BJ (cell line): ENCODE measurements around the gene MTF1. TPM values are rescaled to one million over a fixed set of nuclear protein-coding genes. Genes with fewer than 3 reads are reported as not detected.

Source experiments
- CTCF ChIA-PET: fragments of 350-600 bp; formaldehyde crosslinking; extraction: SDS; loops from one replicate; lab custom pipeline; 2021; ENCODE audit warnings: antibody characterized with exemption, inconsistent platforms; lab: Yijun Ruan, JAX
- POLR2A ChIA-PET: fragments of 300-600 bp; sonication (Branson Sonifier 250); formaldehyde crosslinking; extraction: SDS; loops from one replicate; lab custom pipeline; 2021; ENCODE audit warnings: antibody characterized with exemption; lab: Charles Lee
- DNase-seq: peaks from one replicate; pipeline ENCODE4 v3.0.0-alpha.2; 2011; ENCODE audit warnings: low read depth
- H3K27me3 ChIP-seq: 2 replicates; pipeline ENCODE4 v1.6.0; 2011; ENCODE audit warnings: low read length; ENCODE audit not compliant: control insufficient read depth, insufficient read depth
- H3K36me3 ChIP-seq: 2 replicates; pipeline ENCODE4 v1.5.1; 2011; ENCODE audit warnings: low read length; ENCODE audit not compliant: control insufficient read depth, insufficient read depth
- H3K4me3 ChIP-seq: 2 replicates; pipeline ENCODE4 v1.5.1; 2011; ENCODE audit warnings: low read depth, mild to moderate bottlenecking, control low read depth, low read length
- polyA plus RNA-seq: library from polyadenylated mRNA; depleted of rRNA; stranded (reverse); fragments of >200 nt; gene quantifications from 2 replicates; pipeline ENCODE4 v1.2.3, GENCODE V29; 2011; rRNA removed
- small RNA-seq: library from RNA; depleted of rRNA; stranded (forward); fragments of <200 nt; gene quantifications from one replicate; pipeline ENCODE3, GENCODE V24; 2012; ENCODE audit warnings: low replicate concordance, low read depth; ENCODE audit not compliant: insufficient read length
- TF ChIP-seq, protein P1 (sequence below): IDR thresholded peaks from 2 replicates; pipeline ENCODE4 v1.5.1; 2011; ENCODE audit warnings: low read depth, mild to moderate bottlenecking, control low read depth, inconsistent platforms, low read length, moderate library complexity; ENCODE audit not compliant: insufficient read depth

The MTF1 gene
- polyA plus RNA-seq, 1 experiment = 6.9 TPM

DNA sequence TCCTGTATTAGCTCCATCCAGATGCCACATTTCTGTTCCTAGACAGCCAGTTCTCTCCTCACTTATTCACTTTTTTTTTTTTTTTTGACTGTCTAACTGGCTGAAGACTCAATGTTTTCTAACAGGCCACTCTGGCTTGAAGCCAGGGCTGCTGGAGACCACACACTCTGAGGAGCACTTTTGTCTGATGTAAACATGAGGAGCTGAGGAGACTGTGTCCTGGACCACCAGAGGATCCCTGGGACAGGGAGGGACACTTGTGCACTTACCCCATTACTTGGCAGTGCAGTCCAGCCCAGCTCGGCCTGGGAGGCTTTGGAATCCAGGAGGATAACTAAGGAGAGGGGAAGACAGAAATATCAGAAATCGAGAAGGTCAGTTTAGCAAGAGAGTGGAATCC, 96.9 kb downstream of the MTF1 start:
- H3K4me3 ChIP-seq = no peak overlapping the region
- ChIA-PET POLR2A (no interaction called here), CTCF (no interaction called here)
- TF ChIP-seq, protein P1, sequence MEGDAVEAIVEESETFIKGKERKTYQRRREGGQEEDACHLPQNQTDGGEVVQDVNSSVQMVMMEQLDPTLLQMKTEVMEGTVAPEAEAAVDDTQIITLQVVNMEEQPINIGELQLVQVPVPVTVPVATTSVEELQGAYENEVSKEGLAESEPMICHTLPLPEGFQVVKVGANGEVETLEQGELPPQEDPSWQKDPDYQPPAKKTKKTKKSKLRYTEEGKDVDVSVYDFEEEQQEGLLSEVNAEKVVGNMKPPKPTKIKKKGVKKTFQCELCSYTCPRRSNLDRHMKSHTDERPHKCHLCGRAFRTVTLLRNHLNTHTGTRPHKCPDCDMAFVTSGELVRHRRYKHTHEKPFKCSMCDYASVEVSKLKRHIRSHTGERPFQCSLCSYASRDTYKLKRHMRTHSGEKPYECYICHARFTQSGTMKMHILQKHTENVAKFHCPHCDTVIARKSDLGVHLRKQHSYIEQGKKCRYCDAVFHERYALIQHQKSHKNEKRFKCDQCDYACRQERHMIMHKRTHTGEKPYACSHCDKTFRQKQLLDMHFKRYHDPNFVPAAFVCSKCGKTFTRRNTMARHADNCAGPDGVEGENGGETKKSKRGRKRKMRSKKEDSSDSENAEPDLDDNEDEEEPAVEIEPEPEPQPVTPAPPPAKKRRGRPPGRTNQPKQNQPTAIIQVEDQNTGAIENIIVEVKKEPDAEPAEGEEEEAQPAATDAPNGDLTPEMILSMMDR = no peak
- peaks cover 22% of the 10 kb centered on the region for H3K27me3 ChIP-seq
- DNase-seq = no peak
- no peaks in the 10 kb centered on the region for H3K36me3 ChIP-seq

DNA sequence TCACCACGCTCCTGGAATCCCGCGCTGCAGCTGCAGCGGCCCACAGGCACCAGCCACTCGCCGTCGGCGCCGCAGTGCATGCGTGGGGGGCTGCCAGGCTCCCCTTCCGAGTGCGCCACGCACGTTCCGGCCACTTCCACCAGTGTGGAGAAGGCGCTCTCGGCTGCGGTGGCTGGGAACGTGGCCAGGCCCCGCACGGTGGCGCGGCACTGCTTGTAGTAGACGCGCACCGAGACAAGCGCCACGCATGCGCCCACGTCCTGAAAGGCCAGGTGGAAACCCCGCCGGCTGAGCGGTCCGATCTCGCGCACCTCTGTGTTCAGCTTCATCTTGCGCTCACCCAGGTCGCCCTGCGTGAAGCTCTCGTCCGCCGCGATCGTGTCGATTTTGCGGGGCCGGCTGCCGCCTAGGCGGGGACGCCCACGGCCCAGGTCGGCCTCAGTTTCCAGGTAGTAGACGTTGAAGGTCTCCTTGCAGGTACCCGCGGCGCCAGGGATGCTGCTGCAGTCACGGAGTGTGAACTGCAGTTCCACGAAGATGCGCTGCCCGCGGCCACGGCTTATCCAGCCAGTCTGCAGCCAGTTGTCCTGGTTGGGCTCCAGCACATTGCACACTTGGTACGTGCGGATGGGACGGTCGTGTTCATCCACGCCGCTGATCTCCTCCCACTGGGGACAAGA, 97.8 kb downstream of the MTF1 start:
- ChIA-PET CTCF (no interaction called here), POLR2A (no interaction called here)
- DNase-seq = no peak
- no peak overlapping the region for H3K4me3 ChIP-seq
- H3K27me3 ChIP-seq = peaks cover 20% of the 10 kb centered on the region
- TF ChIP-seq, protein P1 = no peak
- H3K36me3 ChIP-seq = no peaks in the 10 kb centered on the region

Small RNAs within 50 kb of the gene (small RNA-seq; reads per million reads assigned to genes)
- gene RF00092 (not detected), gene RNU6-584P (not detected)

Other genes starting within 250 kb of the MTF1 start
- gene RSPO1, start 224.7 kb downstream of the MTF1 start, polyA plus RNA-seq = 0.04 and 0.05 TPM in 2 replicates
- gene CDCA8, start 167.1 kb downstream of the MTF1 start, polyA plus RNA-seq = 14.9 and 28.2 TPM in 2 replicates
- 0.04 TPM in 1 of 2 replicates, not detected in the other for gene EPHA10, start 94.5 kb downstream of the MTF1 start, polyA plus RNA-seq
- 2.5 and 4.0 TPM in 2 replicates for gene MANEAL, start 65.7 kb downstream of the MTF1 start, polyA plus RNA-seq
- 30.9 and 34.1 TPM in 2 replicates for gene C1orf122, start 51.8 kb downstream of the MTF1 start, polyA plus RNA-seq
- gene YRDC, start 51.4 kb downstream of the MTF1 start, polyA plus RNA-seq = 15.1 and 19.8 TPM in 2 replicates
- 21.0 and 21.9 TPM in 2 replicates for gene INPP5B, start 87.5 kb upstream of the MTF1 start, polyA plus RNA-seq
- 26.2 and 47.1 TPM in 2 replicates for gene SF3A3, start 130.4 kb upstream of the MTF1 start, polyA plus RNA-seq
- gene FHL3, start 145.9 kb upstream of the MTF1 start, polyA plus RNA-seq = 7.9 and 13.0 TPM in 2 replicates
- 18.3 and 29.6 TPM in 2 replicates for gene UTP11, start 153.1 kb upstream of the MTF1 start, polyA plus RNA-seq
- gene POU3F1, start 187.2 kb upstream of the MTF1 start, polyA plus RNA-seq = not detected in 2 replicates